Panc1 (cell line): Measurements from ENCODE around the gene HLA-G. TPM values are rescaled to one million over a fixed set of nuclear protein-coding genes. Genes with fewer than 3 reads are reported as not detected.

ENCODE experiments used
- ATAC-seq: fragments of 200-7000 bp; cut with Tn5 transposase; 2 replicates; pipeline ENCODE4 v1.9.1; 2020; ENCODE audit warnings: mild to moderate bottlenecking, moderate library complexity
- BruUV-seq: library from RNA; stranded (reverse); fragments of 400-500 nt; replicated peaks from 2 replicates; lab custom pipeline; 2021; lab: Mats Ljungman, UMichigan
- CTCF ChIA-PET: fragments of 300-600 bp; sonication (Branson Sonifier 250); formaldehyde crosslinking; loops from one replicate; lab custom pipeline; 2022; ENCODE audit warnings: antibody characterized with exemption; lab: Charles Lee
- POLR2A ChIA-PET: fragments of 300-600 bp; sonication (Branson Sonifier 250); formaldehyde crosslinking; loops from one replicate; lab custom pipeline; 2022; ENCODE audit warnings: antibody characterized with exemption; lab: Charles Lee
- DNase-seq: peaks from one replicate; pipeline ENCODE4 v3.0.0-alpha.2; 2010; ENCODE audit warnings: low read depth, low spot score
- H3K27ac ChIP-seq: 2 replicates; pipeline ENCODE4 v1.5.1; 2011; ENCODE audit warnings: mild to moderate bottlenecking, low read length, inconsistent platforms
- H3K27me3 ChIP-seq: fragments of 200-500 bp; sonication (Bioruptor generic); 2 replicates; pipeline ENCODE4 v1.6.0; 2014; ENCODE audit warnings: low read length, inconsistent platforms; ENCODE audit not compliant: control insufficient read depth, insufficient read depth
- H3K36me3 ChIP-seq: fragments of 200-500 bp; sonication (Bioruptor generic); 2 replicates; pipeline ENCODE4 v1.5.1; 2014; ENCODE audit warnings: inconsistent platforms, mild to moderate bottlenecking, low read length, moderate library complexity; ENCODE audit not compliant: control insufficient read depth, insufficient read depth
- H3K4me1 ChIP-seq: 2 replicates; pipeline ENCODE4 v1.5.1; 2011; ENCODE audit warnings: inconsistent platforms, mild to moderate bottlenecking, low read length, moderate library complexity; ENCODE audit not compliant: control insufficient read depth, insufficient read depth
- H3K4me3 ChIP-seq, 2 experiments: 2 replicates each; pipeline ENCODE4 v1.5.1; 2011 to 2012; ENCODE audit warnings: low read depth in 2 of 2, low read length in 2 of 2, mild to moderate bottlenecking in 2 of 2, inconsistent platforms in 1 of 2, moderate library complexity in 1 of 2
- H3K9me3 ChIP-seq: fragments of 200-500 bp; sonication (Bioruptor generic); 2 replicates; pipeline ENCODE4 v1.5.1; 2014; ENCODE audit warnings: low read depth, mild to moderate bottlenecking, inconsistent platforms, low read length, moderate library complexity; ENCODE audit not compliant: control insufficient read depth, insufficient read depth
- POLR2AphosphoS5 ChIP-seq: IDR thresholded peaks from 2 replicates; pipeline ENCODE4 v1.6.1; 2012; ENCODE audit warnings: mild to moderate bottlenecking, low read depth, low read length, moderate library complexity
- SIN3A ChIP-seq: IDR thresholded peaks from 2 replicates; pipeline ENCODE4 v1.6.1; 2012; ENCODE audit warnings: low read depth, mild to moderate bottlenecking, low read length, moderate library complexity, borderline replicate concordance; ENCODE audit not compliant: insufficient read depth
- TCF7L2 ChIP-seq: IDR thresholded peaks from 2 replicates; pipeline ENCODE4 v1.6.1; 2011; ENCODE audit warnings: mild to moderate bottlenecking, low read depth, low read length, inconsistent platforms
- in situ Hi-C: cut with HindIII; loops from 2 replicates; pipeline ENCODE4 v1.10.0; 2016; ENCODE audit warnings: low sequenced_read_pairs, low pct_unique_long_range_greater_than_20kb
- intact Hi-C: fragments of 100-400 bp; cut with micrococcal nuclease; formaldehyde crosslinking; loops from one replicate; pipeline ENCODE4 v1.10.0; 2022; ENCODE audit not compliant: unreplicated experiment
- total RNA-seq: library from RNA; stranded (reverse); gene quantifications from one replicate; pipeline ENCODE4 v1.2.1, GENCODE V29; 2021; ENCODE audit not compliant: unreplicated experiment
- TF ChIP-seq, protein P1 (sequence below), 2 experiments: IDR thresholded peaks; 2 replicates each; pipeline ENCODE4 v1.6.1; 2011 to 2012; ENCODE audit warnings: low read depth in 2 of 2, control low read depth in 1 of 2, low read length in 1 of 2, mild to moderate bottlenecking in 1 of 2, moderate library complexity in 1 of 2; ENCODE audit not compliant: insufficient read depth in 1 of 2
- TF ChIP-seq, protein P2 (sequence below): fragments of 450-650 bp; IDR thresholded peaks from 2 replicates; pipeline ENCODE4 v1.5.1; 2017; ENCODE audit warnings: mild to moderate bottlenecking

HLA-G gene
- total RNA-seq, 1 experiment from 2014 or later: 0.62 TPM

GRCh38 chr6:29791162-29791561 is 36.5 kb upstream of the HLA-G start:
- H3K27ac ChIP-seq: no peak overlapping the region
- H3K36me3 ChIP-seq: no peaks in the 10 kb centered on the region
- peaks cover 19% of the 10 kb centered on the region for H3K27me3 ChIP-seq
- ATAC-seq (no peak), DNase-seq (no peak)
- BruUV-seq: no TSS peak
- H3K4me1 ChIP-seq: 0 out of 2 replicates have a peak, but pooled peaks cover 4% of the 10 kb centered on the region
- TF ChIP-seq POLR2AphosphoS5 (no peak), SIN3A (no peak), TCF7L2 (no peak)
- TF ChIP-seq, protein P1, sequence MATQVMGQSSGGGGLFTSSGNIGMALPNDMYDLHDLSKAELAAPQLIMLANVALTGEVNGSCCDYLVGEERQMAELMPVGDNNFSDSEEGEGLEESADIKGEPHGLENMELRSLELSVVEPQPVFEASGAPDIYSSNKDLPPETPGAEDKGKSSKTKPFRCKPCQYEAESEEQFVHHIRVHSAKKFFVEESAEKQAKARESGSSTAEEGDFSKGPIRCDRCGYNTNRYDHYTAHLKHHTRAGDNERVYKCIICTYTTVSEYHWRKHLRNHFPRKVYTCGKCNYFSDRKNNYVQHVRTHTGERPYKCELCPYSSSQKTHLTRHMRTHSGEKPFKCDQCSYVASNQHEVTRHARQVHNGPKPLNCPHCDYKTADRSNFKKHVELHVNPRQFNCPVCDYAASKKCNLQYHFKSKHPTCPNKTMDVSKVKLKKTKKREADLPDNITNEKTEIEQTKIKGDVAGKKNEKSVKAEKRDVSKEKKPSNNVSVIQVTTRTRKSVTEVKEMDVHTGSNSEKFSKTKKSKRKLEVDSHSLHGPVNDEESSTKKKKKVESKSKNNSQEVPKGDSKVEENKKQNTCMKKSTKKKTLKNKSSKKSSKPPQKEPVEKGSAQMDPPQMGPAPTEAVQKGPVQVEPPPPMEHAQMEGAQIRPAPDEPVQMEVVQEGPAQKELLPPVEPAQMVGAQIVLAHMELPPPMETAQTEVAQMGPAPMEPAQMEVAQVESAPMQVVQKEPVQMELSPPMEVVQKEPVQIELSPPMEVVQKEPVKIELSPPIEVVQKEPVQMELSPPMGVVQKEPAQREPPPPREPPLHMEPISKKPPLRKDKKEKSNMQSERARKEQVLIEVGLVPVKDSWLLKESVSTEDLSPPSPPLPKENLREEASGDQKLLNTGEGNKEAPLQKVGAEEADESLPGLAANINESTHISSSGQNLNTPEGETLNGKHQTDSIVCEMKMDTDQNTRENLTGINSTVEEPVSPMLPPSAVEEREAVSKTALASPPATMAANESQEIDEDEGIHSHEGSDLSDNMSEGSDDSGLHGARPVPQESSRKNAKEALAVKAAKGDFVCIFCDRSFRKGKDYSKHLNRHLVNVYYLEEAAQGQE (IDR thresholded peaks at IDR 0.05; ENCODE audit: insufficient read depth in 1 of 2, low read depth in 2 of 2, low read length in 1 of 2): no peak
- TF ChIP-seq, protein P2, sequence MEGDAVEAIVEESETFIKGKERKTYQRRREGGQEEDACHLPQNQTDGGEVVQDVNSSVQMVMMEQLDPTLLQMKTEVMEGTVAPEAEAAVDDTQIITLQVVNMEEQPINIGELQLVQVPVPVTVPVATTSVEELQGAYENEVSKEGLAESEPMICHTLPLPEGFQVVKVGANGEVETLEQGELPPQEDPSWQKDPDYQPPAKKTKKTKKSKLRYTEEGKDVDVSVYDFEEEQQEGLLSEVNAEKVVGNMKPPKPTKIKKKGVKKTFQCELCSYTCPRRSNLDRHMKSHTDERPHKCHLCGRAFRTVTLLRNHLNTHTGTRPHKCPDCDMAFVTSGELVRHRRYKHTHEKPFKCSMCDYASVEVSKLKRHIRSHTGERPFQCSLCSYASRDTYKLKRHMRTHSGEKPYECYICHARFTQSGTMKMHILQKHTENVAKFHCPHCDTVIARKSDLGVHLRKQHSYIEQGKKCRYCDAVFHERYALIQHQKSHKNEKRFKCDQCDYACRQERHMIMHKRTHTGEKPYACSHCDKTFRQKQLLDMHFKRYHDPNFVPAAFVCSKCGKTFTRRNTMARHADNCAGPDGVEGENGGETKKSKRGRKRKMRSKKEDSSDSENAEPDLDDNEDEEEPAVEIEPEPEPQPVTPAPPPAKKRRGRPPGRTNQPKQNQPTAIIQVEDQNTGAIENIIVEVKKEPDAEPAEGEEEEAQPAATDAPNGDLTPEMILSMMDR: no peak
- no peaks in the 10 kb centered on the region for H3K9me3 ChIP-seq
- in situ Hi-C loops: no loop called here
- ChIA-PET POLR2A (no interaction called here), CTCF (no interaction called here)
- intact Hi-C loops: no loop called here
- no peak overlapping the region for H3K4me3 ChIP-seq

GRCh38 chr6:29791786-29792122 is 35.9 kb upstream of the HLA-G start:
- Histone ChIP-seq H3K4me3 (peak overlapping the region; percentile 46 to 59), H3K27ac (no peak overlapping the region), H3K4me1 (0 out of 2 replicates have a peak, but pooled peaks cover 4% of the 10 kb centered on the region), H3K27me3 (peaks cover 17% of the 10 kb centered on the region), H3K36me3 (no peaks in the 10 kb centered on the region), H3K9me3 (no peaks in the 10 kb centered on the region)
- ChIA-PET POLR2A (interaction anchor here (0.6 kb wide), 1 partner anchor 926 kb away, joined by 7 read pairs; no protein-coding TSS in a partner anchor), CTCF (no interaction called here)
- ATAC-seq (peak; percentile 18), DNase-seq (no peak)
- no TSS peak for BruUV-seq
- in situ Hi-C loops (no loop called here), intact Hi-C loops (no loop called here)
- no peak for TF ChIP-seq SIN3A
- TF ChIP-seq, protein P2: no peak
- TF ChIP-seq, protein P1 (IDR thresholded peaks at IDR 0.05; ENCODE audit: insufficient read depth in 1 of 2, low read depth in 2 of 2, low read length in 1 of 2): no peak
